ENCODE measurements around the gene EFEMP2. TPM values are rescaled to one million over a fixed set of nuclear protein-coding genes. Genes with fewer than 3 reads are reported as not detected.

Gene EFEMP2
- total and polyA plus RNA-seq, 10 of the 15 experiments (the other 5 are each of a cell fraction or from before 2014, with no cell fraction given) = 0.24 to 13.2 (median 1.3) TPM; not detected in 1

DNA sequence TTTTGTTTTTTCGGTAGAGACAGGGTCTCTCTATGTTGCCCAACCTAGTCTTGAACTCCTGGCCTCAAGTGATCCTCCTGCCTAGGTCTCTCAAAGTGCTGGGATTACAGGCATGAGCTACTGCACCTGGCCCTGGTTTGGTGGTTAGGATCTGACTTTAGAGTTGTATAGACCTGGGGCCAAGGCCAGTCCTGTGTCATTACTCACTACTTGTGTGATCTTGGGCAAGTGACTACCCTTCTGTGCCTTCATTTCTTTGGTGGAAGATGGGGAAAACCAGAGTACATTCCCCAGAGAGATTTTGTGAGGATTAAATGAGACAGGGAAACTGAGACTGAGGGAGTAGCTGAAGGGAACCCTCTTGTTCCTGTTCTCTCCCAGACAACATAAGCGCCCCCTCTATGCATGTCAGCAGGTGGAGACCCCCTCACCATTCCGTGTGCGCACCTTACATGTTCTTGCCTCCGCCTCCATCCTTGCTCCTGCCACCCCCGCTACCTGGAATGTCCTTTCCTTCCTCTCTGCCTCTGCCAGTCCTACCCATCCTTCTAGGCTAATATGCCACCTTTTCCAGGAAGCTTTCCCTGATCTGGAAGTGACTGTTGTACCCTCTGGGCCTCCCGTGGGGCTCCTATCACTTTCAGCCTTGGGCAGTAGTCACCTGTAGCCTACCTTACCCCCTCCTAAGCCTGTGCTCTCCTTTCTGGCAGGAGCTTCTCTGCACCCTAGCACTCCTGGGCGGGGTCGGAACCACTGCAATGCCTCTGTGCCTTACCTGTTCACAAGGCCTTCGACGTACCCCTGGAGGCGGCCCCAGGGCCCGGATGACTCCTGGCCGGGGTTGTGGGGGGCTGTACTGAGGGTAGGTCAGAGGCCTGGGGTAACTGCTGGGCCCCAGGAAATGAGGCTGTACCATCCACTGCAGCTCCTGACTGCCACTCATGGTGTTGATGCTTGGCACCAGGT lies 23.7 kb upstream of the EFEMP2 start:
- no peak overlapping the region for H2AFZ ChIP-seq (ENCODE audit: control insufficient read depth, low read depth, low read length)
- ChIA-PET RAD21 (ENCODE audit: unreplicated experiment) (no interaction called here), CTCF (interaction anchor here (1.8 to 6.5 kb wide), 4 partner anchors 7 to 185 kb away, joined by 3 to 67 read pairs (median 21); partner anchors contain the start of genes CCDC85B, FIBP and KAT5), SMC1A (ENCODE audit: uncharacterized antibody, unreplicated experiment) (interaction anchor here (0.9 to 1.1 kb wide), 3 partner anchors 10 to 32 kb away, joined by 3 to 4 read pairs (median 4); no protein-coding TSS in a partner anchor), POLR2A (interaction anchor here (0.6 to 3.6 kb wide), 4 partner anchors 7 to 240 kb away, joined by 3 to 62 read pairs (median 4); partner anchors contain the start of genes CCDC85B and FIBP)
- intact Hi-C loops (cut with micrococcal nuclease; ENCODE audit: unreplicated experiment) (loop anchor here (10.0 kb wide), 1 partner anchor 238 kb away; no protein-coding TSS in a partner anchor), in situ Hi-C loops (cut with MboI) (no loop called here)
- peaks cover 38% of the 10 kb centered on the region for H3K79me2 ChIP-seq (ENCODE audit: control insufficient read depth, insufficient read depth, low read length)
- 75% methylated on average over 14 of the region's 14 CpGs for WGBS (ENCODE audit: insufficient coverage, insufficient replicate concordance, low lambda C conversion rate, missing lambda C conversion rate)
- no peaks in the 10 kb centered on the region for H3K9me3 ChIP-seq (replicated peaks; ENCODE audit: control insufficient read depth, insufficient read depth, low read length)
- ATAC-seq = no peak
- TF ChIP-seq RUNX3 (IDR thresholded peaks at IDR 0.05; ENCODE audit: low read length) = no peak
- TF ChIP-seq SMAD1 (IDR thresholded peaks at IDR 0.05; ENCODE audit: low read depth, partially characterized antibody) = no peak
- TF ChIP-seq NR2F1 (conservative IDR thresholded peaks at IDR 0.05) = no peak
- TF ChIP-seq JUNB (IDR thresholded peaks at IDR 0.05) = no peak
- TF ChIP-seq SIN3A (IDR thresholded peaks at IDR 0.05; ENCODE audit: low read depth, low read length) = no peak
- TF ChIP-seq ZNF274 (IDR thresholded peaks at IDR 0.05; ENCODE audit: insufficient read depth, insufficient read length) = no peak
- peak; percentile 79 for TF ChIP-seq ZSCAN29 (IDR thresholded peaks at IDR 0.05)
- TF ChIP-seq CREB1 (IDR thresholded peaks at IDR 0.05; ENCODE audit: low read depth) = no peak
- TF ChIP-seq TCF12 (IDR thresholded peaks at IDR 0.05; ENCODE audit: low read depth, low read length) = 0 out of 2 replicates have a peak, but pooled peaks have one; percentile 19
- TF ChIP-seq SMARCA5 (IDR thresholded peaks at IDR 0.05) = no peak
- TF ChIP-seq NFIC (IDR thresholded peaks at IDR 0.05; ENCODE audit: low read depth, low read length) = no peak
- no peak for TF ChIP-seq PML (IDR thresholded peaks at IDR 0.05; ENCODE audit: low read length)
- TF ChIP-seq, protein P1, sequence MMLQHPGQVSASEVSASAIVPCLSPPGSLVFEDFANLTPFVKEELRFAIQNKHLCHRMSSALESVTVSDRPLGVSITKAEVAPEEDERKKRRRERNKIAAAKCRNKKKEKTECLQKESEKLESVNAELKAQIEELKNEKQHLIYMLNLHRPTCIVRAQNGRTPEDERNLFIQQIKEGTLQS (IDR thresholded peaks at IDR 0.05; ENCODE audit: borderline replicate concordance, extremely low read depth, low read depth, low read length) = no peak
- TF ChIP-seq TARDBP (IDR thresholded peaks at IDR 0.05; ENCODE audit: borderline replicate concordance) = no peak
- no peak for TF ChIP-seq POLR2AphosphoS5 (IDR thresholded peaks at IDR 0.05; ENCODE audit: low read length)
- no peak for TF ChIP-seq NR2C1 (IDR thresholded peaks at IDR 0.05)
- TF ChIP-seq MYC (IDR thresholded peaks at IDR 0.05; ENCODE audit: insufficient read depth, insufficient read length, insufficient replicate concordance, low read length, severe bottlenecking) = no peak
- no peak for FAIRE-seq
- no peak overlapping the region for H3K27ac ChIP-seq (ENCODE audit: control insufficient read depth, insufficient read depth)
- H3K4me2 ChIP-seq (ENCODE audit: control insufficient read depth, insufficient read depth) = no peak overlapping the region
- no peaks in the 10 kb centered on the region for H3K27me3 ChIP-seq (replicated peaks in 1 of 2; ENCODE audit: control insufficient read depth in 2 of 2, insufficient read depth in 2 of 2, low read length in 1 of 2)
- no peak overlapping the region for H3K4me3 ChIP-seq
- H3K36me3 ChIP-seq (ENCODE audit: control insufficient read depth in 2 of 2, insufficient read depth in 2 of 2, low read length in 1 of 2) = no peaks in the 10 kb centered on the region
- no peak overlapping the region for H3K9ac ChIP-seq (ENCODE audit: control insufficient read depth, insufficient read depth, low read length)
- DNase-seq (ENCODE audit: low read depth, low spot score) = no peak
- peaks cover 20% of the 10 kb centered on the region for H3K4me1 ChIP-seq (ENCODE audit: control insufficient read depth, insufficient read depth, low read length)
- BruUV-seq (replicated peaks) = TSS peak; percentile 25
- H4K20me1 ChIP-seq (ENCODE audit: control insufficient read depth, insufficient read depth) = no peaks in the 10 kb centered on the region

Measured in GM12878 (cell line).